HG02610 (cell line): ENCODE measurements around the gene ADGRE1.

ENCODE experiments used
- ATAC-seq: cut with Tn5 transposase; IDR thresholded peaks from one replicate; pipeline ENCODE4 v1.9.1; 2021; ENCODE audit warnings: mild to moderate bottlenecking, moderate library complexity; ENCODE audit not compliant: unreplicated experiment

ADGRE1 gene

DNA sequence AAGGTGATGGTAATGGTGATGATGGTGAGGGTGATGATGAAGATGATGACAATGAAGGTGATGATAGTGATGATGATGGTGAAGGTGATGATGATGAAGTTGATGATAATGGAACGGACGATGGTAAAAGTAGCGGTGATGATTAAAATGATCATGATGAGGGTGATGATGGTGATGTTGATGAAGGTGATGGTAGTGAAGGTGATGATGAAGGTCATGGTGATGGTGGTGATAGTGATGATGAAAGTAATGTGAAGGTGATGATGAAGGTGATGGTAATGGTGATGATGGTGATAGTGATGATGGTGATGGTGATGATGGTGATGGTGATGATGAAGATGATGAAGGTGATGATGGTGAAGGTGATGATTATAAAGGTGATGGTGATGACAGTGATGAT is 67.7 kb downstream of the ADGRE1 start:
- ATAC-seq = no peak

DNA sequence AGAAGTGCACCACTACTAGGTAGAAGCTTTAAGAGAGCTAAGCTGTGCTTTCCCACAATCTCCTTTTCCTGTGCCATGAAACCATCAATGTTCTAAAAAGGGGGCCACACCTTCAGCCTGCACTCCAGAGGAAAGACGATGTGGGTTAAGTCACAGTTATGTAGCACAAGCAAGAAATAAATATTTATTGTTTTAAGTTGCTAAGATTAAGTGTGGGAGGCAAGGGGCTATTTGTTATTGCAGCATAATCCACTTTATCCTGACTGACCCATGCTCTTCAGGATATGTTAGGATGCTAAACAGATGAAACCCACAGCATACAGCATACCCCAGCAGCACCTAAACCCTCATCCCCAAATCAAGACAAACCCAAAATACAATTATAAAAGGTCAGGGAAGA is 69.2 kb downstream of the ADGRE1 start:
- no peak for ATAC-seq

DNA sequence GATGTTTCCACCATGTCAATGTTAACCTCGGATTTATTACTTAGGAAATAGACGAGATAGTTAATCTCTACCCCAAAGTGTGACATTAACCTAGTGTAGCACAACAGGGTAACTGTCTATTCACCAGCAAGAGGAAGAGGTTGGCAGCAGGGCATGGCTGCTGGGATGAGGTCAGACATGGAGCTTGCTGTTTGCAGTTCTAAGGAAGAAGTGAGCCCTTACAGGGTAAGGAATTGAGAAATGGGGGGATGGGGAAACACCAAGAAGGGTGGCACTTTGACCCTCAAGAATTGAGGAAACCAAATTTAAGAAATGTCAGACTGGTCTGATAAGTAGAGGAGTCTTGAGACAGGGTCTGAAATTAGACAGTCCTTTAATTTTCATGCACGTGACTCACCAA is 71.4 kb downstream of the ADGRE1 start:
- ATAC-seq = no peak

DNA sequence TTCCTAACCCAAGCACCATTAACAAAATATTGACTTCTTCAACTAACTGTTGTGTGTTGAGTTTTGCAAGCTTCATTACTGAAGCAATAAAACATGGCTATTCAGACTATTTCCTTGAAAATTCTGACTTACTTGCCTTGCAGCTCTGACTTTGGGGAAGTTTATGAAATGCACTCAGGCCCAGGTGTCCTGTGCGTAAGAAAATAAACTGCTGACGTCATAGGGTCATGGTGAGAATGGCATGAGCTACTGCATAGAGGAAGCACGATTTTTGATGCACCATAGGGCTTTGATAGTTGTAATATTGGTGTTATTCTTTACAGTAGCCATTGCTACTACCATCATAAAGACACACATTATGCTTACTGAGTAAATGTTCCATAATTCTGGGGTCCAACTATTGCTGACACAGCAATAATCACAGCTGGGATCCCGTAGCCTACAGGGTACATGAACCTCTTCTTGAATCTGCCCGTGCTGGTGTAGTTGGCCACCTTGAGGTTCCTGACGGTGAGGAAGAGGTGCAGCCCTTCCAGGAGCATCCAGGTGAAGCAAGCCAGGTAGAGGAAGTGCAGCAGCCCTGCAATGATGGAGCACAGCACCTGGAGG is 76.0 kb downstream of the ADGRE1 start:
- ATAC-seq = no peak

DNA sequence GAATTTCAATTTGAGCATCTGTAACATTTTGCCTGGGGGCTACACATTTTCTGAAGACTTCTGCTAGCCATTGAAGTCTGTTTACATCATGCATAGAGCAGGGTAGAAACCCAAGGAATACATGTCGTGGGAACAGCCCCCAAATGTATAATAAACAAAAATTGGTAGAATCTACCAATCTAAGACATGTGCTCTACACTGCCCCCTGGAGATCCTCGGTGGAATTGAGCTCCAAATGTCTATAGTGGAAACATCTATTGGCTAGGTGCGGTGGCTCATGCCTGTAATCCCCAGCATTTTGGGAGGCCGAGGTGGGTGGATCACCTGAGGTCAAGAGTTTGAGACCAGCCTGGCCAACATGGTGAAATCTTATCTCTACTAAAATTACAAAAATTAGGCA is 76.6 kb downstream of the ADGRE1 start:
- ATAC-seq = no peak

DNA sequence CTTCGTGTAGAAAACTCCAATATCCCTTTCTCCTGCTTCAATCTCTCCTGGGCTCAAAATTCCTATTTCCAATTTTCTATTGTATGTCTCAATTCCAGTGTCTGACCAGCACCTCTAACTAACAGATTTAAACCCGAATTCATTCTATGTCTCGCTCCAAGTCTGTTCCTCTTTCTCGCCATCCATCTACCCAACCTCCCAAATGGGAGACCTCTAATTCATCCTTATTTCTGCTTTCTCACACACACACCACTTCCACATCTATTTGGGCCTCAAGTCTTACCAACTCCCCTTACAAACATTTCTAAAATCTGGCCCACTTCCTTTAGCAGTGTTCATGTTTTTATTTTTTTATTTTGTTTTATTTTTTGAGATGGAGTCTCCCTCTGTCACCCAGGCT is 80.6 kb downstream of the ADGRE1 start:
- ATAC-seq = no peak

DNA sequence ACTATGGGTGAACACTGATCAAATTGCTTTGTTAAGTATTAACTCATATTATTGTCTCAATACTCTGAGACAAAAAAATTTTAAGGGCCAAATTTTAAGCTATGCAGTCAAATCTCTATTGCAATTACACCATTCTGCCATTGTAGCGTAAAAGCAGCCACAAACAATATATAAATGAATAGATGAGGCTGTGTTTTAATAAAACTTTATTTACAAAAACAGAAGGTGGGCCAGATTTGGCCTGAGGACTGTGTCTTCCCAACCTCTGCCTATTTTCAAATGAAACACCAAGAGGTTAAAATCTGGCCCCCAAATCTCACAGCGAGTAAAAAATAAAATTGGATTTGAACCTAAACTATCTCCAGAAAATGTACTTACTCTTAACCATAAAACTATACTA is 82.1 kb downstream of the ADGRE1 start:
- ATAC-seq = no peak

DNA sequence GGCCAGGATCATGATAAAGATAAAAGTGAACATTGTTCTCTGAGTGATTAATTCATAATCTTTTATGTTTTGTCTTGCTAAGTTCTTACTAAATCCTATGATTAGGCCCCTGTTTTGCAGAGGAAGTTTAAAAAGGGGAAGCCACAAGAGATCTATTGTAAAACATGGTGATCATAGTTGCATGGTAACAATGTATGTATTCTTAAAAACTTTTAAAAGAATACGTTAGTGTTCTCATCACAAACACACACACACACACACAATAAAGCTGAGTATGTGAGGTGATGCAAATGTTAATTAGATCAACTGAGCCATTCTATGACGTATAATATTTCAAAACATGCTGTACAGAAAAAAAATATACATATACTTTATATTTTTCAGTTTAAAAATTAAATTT is 82.6 kb downstream of the ADGRE1 start:
- ATAC-seq = no peak

DNA sequence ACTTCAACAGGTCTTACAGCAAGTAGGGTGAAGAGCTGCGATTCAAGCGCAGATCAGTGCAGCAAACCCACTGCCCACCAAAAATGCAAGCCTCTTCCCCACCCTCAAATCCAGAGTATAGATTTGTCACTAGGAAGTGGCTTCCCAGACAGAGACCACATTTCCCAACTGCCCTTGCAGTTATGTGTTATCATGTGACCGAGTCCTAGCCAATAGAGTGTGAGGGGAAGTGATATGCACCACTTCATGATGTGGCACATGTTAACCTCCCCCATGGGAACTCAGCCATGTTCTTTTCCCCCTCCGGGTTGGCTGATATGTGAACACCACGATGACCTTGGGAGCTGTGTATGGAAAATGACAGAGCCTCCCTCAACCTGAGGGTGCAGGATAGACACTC is 83.1 kb downstream of the ADGRE1 start:
- ATAC-seq = no peak

DNA sequence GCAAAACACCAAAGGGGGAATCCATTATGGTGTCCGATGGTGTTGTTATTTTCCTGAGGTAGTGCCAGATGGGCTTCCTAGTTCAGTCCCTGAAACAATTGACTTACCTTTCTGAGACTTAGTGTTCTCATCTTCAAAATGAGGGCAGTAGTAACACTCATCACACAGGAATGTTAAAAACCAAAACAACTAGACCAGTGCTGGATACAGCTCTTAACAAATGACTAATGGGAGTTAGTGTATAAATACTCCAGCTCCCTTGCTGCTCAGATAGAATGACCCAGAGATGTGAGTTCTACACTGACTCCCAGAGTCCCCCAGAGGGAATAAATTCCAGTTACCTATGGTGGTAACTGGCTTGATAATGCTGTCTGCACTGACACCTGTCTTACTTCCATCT is 84.0 kb downstream of the ADGRE1 start:
- ATAC-seq = no peak

DNA sequence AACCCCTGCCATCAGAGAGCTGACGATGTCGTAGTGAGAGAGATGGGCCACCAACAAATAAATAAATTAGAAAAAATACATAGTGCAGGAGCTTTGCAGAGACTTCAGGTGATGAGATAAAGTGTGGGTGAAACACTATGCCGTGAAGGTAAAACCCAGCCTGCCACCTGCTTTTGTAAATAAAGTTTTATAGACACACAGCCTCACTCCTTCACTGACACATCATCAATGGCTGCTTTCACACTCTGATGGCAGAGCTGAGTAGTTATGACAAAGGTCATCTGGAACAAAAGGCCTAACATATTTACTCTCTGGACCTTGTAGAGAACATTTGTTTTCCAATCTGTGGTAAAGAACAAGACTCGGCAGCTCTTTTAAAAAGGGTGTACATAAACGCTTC is 88.8 kb downstream of the ADGRE1 start:
- ATAC-seq = no peak

DNA sequence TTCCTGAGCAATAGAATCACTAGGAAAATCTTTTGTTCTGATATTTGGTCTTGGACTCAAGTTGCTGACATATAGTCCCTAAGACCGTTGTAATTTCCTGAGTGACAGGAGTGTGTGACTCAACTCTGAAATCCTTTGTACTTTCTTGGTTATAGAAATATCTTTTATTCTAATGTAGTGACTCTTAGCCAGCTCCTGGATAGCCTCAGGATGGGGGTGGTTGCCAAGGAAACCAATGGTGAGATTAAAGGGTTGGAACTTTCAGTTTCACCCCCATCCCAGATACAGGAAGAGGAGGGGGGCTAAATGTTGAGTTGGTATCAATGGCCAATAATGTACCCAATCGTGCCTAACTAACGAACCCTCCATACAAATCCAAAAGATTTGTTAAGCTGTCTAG is 92.0 kb downstream of the ADGRE1 start:
- ATAC-seq = no peak

DNA sequence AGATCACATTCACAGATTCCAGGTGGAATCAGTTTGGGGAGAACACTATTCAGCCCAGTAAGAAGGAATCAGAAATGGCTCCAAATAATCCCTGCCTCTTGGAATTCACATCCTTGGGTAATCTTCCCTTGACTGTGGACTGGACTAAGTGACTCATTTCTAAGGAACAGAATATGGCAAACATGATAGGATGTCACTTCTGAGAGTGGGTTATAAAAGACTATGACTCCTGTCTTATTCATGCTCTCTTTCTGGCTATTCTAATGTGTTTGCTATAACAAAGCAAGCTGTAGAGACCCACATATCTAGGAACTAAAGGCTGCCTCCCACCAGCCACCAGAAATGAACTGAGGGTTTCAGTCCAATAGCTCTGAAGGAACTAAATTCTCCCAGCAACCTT is 96.1 kb downstream of the ADGRE1 start:
- no peak for ATAC-seq

DNA sequence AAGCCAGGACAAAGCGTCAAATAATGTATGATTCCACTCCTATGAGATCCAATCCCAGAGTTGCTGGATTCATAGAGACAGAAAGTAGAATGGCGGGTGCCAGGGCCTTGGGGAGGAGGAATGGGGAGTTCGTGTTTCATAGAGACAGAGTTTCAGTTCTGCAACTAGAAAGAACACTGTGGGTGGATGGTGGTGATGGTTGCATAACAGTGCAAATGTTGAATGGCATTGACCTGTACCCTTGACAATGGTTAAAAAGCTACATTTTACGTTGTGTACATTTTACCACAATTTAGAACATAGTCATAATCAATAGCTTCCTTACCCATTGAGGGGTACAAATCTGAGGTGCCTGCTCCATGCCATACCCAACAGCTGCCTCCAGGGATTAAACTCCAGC is 100.5 kb downstream of the ADGRE1 start:
- ATAC-seq = no peak

DNA sequence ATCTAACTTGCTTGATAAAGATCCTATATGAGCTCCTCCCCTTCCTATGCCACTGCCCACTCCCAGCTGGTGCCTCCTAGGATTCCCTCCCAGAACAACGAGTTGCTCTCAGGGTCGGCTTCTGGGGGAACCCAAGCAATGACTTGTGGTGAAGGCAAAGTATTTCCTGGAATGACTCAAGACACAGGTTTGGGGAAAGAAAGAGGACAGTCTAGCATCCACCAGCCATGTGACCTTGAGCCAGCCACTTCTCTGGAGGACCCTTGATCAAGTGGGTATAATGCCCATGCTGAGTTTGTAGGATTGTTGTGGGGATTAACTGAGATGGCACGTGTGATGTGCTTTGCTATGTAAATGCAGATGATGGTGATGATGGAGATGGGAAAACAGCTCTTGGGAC is 100.9 kb downstream of the ADGRE1 start:
- ATAC-seq = no peak
